Measurements from ENCODE around the gene PFN3. TPM values are rescaled to one million over a fixed set of nuclear protein-coding genes. Genes with fewer than 3 reads are reported as not detected.

PFN3 gene
- total RNA-seq, 2 experiments from 2014 or later: not detected

DNA sequence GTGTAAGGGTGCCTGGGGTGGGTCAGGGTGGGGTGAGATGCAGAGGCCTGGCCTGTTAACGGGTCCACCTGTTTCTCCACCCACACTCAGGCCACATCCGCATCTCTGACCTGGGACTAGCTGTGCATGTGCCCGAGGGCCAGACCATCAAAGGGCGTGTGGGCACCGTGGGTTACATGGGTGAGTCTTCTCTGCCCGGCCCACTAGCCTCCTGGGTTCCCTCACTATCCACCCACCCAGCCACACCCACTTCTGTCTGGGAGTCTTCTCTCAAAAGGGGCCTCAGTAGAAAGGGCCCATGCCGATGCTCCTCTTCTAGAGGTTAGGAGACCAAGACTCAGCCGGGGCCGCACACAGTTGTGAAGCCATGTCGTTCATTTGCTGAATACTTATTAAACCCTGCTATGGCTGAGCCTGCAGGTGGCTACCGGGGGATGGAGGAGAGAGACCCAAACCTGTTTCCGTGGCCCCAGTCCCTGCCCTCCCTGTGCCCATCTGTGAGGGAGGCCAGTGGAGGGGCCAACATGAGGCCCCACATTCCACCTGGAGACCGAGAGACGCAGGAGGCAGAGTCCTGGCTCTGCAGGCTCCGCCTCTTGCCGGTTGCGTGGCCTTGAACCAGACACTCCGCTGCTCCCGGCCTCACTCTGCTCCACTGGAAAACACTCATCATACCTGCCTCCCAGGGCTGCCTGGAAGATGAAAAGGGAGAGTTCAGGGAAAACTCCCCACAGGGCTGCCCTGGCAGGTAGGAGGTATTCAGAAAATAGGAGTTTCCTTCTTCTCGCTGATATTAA lies 34.7 kb upstream of the PFN3 start:
- Mint-ChIP-seq H3K27ac (peak overlapping the region; percentile 6), H3K4me1 (peaks cover 85% of the 10 kb centered on the region), H3K4me3 (no peak overlapping the region), H3K36me3 (ENCODE audit: low read depth) (peaks cover 94% of the 10 kb centered on the region), H3K27me3 (no peaks in the 10 kb centered on the region), H3K9me3 (no peaks in the 10 kb centered on the region)
- no peak for DNase-seq
- POLR2A ChIA-PET: interaction anchor here (0.6 to 14.9 kb wide), 8 partner anchors 9 to 316 kb away, joined by 3 to 654 read pairs (median 12); partner anchors contain the start of genes F12, GRK6 and PRR7
- CTCF ChIA-PET: interaction anchor here (0.9 to 12.6 kb wide), 6 partner anchors 9 to 45 kb away, joined by 3 to 235 read pairs (median 7); partner anchors contain the start of gene PFN3

DNA sequence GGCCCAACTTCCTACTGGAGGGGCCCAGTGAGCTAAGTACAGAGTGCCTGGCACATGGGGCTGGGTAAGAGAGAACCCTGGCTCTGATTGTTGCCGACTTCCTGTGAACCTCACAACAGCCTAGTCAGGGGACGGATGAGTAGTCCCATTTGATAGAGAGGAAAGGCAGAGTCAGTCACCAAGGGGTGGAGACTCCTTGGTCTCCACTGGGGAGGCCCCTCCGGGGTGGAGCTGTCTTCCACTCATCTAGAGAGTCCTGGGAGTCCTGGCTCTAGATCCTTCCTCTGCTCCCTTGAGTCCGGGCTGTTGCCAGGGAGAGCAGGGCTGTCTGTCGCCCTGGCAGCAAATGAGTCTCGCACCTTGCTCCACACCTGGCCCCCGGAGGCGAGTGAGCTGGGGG lies 34.0 kb upstream of the PFN3 start:
- DNase-seq: peak; percentile 67
- H3K27ac Mint-ChIP-seq: peak overlapping the region; percentile 86
- ChIA-PET POLR2A (interaction anchor here (0.6 to 14.9 kb wide), 8 partner anchors 8 to 316 kb away, joined by 3 to 654 read pairs (median 4); partner anchors contain the start of genes F12, GRK6, LMAN2 and PRR7), CTCF (interaction anchor here (0.9 to 12.6 kb wide), 6 partner anchors 9 to 44 kb away, joined by 3 to 235 read pairs (median 7); partner anchors contain the start of gene PFN3)
- peaks cover 85% of the 10 kb centered on the region for H3K4me1 Mint-ChIP-seq
- peak overlapping the region; percentile 58 for H3K4me3 Mint-ChIP-seq
- no peaks in the 10 kb centered on the region for H3K9me3 Mint-ChIP-seq
- H3K27me3 Mint-ChIP-seq: no peaks in the 10 kb centered on the region
- H3K36me3 Mint-ChIP-seq (ENCODE audit: low read depth): peaks cover 93% of the 10 kb centered on the region

- Mint-ChIP-seq H3K9me3 (no peaks in the 10 kb centered on the region), H3K4me1 (peaks cover 88% of the 10 kb centered on the region), H3K36me3 (ENCODE audit: low read depth) (peaks cover 95% of the 10 kb centered on the region), H3K4me3 (no peak overlapping the region), H3K27me3 (no peaks in the 10 kb centered on the region), H3K27ac (peak overlapping the region; percentile 93)
- POLR2A ChIA-PET: interaction anchor here (0.8 to 14.9 kb wide), 8 partner anchors 10 to 315 kb away, joined by 3 to 654 read pairs (median 3); partner anchors contain the start of genes F12, LMAN2 and PRR7
- no peak for DNase-seq
- CTCF ChIA-PET: interaction anchor here (1.0 to 12.6 kb wide), 9 partner anchors 8 to 63 kb away, joined by 3 to 235 read pairs (median 10); partner anchors contain the start of gene PFN3
These were observed 33.3 kb upstream of the PFN3 start for GRCh38 chr5:177433658-177434217.

- Mint-ChIP-seq H3K27me3 (no peaks in the 10 kb centered on the region), H3K4me1 (peaks cover 84% of the 10 kb centered on the region), H3K27ac (peak overlapping the region; percentile 93), H3K4me3 (peak overlapping the region; percentile 56), H3K36me3 (ENCODE audit: low read depth) (peaks cover 94% of the 10 kb centered on the region), H3K9me3 (no peaks in the 10 kb centered on the region)
- DNase-seq: no peak
- CTCF ChIA-PET: interaction anchor here (1.0 to 12.6 kb wide), 7 partner anchors 12 to 62 kb away, joined by 3 to 235 read pairs (median 6); partner anchors contain the start of gene PFN3
- POLR2A ChIA-PET: interaction anchor here (1.2 to 14.9 kb wide), 9 partner anchors 10 to 159 kb away, joined by 3 to 654 read pairs (median 10); partner anchors contain the start of genes F12, LMAN2, PRELID1 and PRR7
These were observed 32.6 kb upstream of the PFN3 start for GRCh38 chr5:177432839-177433657.

DNA sequence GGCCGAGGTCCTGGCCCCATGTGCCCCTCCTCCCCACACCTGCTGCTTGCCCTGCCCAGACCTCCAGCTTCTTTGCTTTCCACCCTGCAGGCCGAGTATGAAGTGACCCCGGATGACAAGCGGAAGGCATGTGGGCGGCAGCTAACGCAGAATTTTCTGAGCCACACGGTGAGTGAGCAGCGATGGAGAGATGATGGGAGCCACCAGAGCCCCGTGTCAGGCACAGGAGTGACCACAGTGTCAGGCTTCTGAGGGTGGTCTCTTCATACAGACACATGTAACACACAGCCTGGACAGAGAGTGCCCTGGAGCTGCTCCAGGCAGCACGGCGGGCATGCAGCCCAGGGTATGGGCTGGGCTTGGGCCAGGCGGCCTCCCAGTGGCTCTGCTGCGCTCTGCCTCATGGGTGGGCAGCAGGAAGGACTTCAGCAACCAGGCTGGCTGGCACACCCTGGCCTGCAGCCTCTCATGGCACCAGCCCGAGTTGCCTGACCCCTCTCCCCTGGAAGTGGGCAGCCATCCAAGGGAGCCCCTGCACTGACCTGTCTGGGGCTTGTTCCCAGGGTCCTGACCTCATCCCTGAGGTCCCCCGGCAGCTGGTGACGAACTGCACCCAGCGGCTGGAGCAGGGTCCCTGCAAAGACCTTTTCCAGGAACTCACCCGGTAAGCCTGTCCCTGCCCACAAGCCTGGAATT lies 31.8 kb upstream of the PFN3 start:
- H3K36me3 Mint-ChIP-seq (ENCODE audit: low read depth): peaks cover 94% of the 10 kb centered on the region
- DNase-seq: no peak
- ChIA-PET CTCF (interaction anchor here (0.8 to 12.6 kb wide), 21 partner anchors 8 to 129 kb away, joined by 3 to 235 read pairs (median 4); partner anchors contain the start of genes PFN3, PRELID1 and RAB24), POLR2A (interaction anchor here (0.7 to 14.9 kb wide), 17 partner anchors 9 to 318 kb away, joined by 3 to 654 read pairs (median 6); partner anchors contain the start of genes F12, LMAN2, PDLIM7 and PRELID1)
- peak overlapping the region; percentile 93 for H3K27ac Mint-ChIP-seq
- H3K4me1 Mint-ChIP-seq: peaks cover 78% of the 10 kb centered on the region
- no peaks in the 10 kb centered on the region for H3K9me3 Mint-ChIP-seq
- H3K4me3 Mint-ChIP-seq: peak overlapping the region; percentile 91
- no peaks in the 10 kb centered on the region for H3K27me3 Mint-ChIP-seq

GRCh38 chr5:177431317-177432142 lies 31.1 kb upstream of the PFN3 start:
- Mint-ChIP-seq H3K4me1 (peaks cover 72% of the 10 kb centered on the region), H3K9me3 (no peaks in the 10 kb centered on the region), H3K4me3 (peak overlapping the region; percentile 91), H3K27me3 (no peaks in the 10 kb centered on the region), H3K27ac (peak overlapping the region; percentile 93), H3K36me3 (ENCODE audit: low read depth) (peaks cover 88% of the 10 kb centered on the region)
- peak; percentile 89 for DNase-seq
- POLR2A ChIA-PET: interaction anchor here (0.7 to 14.9 kb wide), 17 partner anchors 8 to 317 kb away, joined by 3 to 654 read pairs (median 6); partner anchors contain the start of genes F12, LMAN2, PDLIM7 and PRELID1
- CTCF ChIA-PET: interaction anchor here (0.8 to 12.6 kb wide), 20 partner anchors 9 to 128 kb away, joined by 3 to 235 read pairs (median 5); partner anchors contain the start of genes PFN3, PRELID1 and RAB24

DNA sequence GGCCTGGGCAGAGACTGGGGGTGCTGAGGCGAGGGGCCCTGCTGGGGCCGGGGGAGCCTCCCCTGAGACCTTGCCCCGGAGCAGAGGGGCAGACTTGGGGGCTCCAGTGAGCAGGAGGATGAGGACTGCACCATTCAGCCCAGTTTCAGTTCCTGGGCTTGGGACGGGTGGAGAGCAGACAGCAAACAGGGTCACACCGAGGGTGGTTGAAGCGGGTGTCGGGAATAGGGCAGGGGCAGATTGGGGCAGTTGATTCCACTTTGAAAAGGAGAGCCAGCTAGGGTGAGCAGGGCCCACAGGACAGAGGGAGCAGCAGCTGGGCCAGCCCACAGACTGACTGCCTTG lies 30.5 kb upstream of the PFN3 start:
- no peak for DNase-seq
- Mint-ChIP-seq H3K4me1 (peaks cover 70% of the 10 kb centered on the region), H3K4me3 (peak overlapping the region; percentile 91), H3K36me3 (ENCODE audit: low read depth) (peaks cover 85% of the 10 kb centered on the region), H3K27ac (peak overlapping the region; percentile 93), H3K9me3 (no peaks in the 10 kb centered on the region), H3K27me3 (no peaks in the 10 kb centered on the region)
- ChIA-PET POLR2A (interaction anchor here (1.0 to 14.9 kb wide), 12 partner anchors 15 to 317 kb away, joined by 3 to 654 read pairs (median 6); partner anchors contain the start of genes F12, LMAN2, PDLIM7 and PRR7), CTCF (interaction anchor here (0.9 to 12.6 kb wide), 16 partner anchors 10 to 128 kb away, joined by 3 to 235 read pairs (median 5); partner anchors contain the start of genes PFN3, PRELID1 and RAB24)

- no peak for DNase-seq
- peak overlapping the region; percentile 93 for H3K27ac Mint-ChIP-seq
These were observed 29.9 kb upstream of the PFN3 start for GRCh38 chr5:177430140-177430951.

GRCh38 chr5:177429248-177430040 lies 29.0 kb upstream of the PFN3 start:
- H3K4me1 Mint-ChIP-seq: peaks cover 69% of the 10 kb centered on the region
- POLR2A ChIA-PET: interaction anchor here (0.7 to 14.9 kb wide), 11 partner anchors 9 to 170 kb away, joined by 3 to 654 read pairs (median 4); partner anchors contain the start of genes F12, PRR7 and RGS14
- H3K27ac Mint-ChIP-seq: peak overlapping the region; percentile 93
- peaks cover 71% of the 10 kb centered on the region for H3K36me3 Mint-ChIP-seq (ENCODE audit: low read depth)
- no peaks in the 10 kb centered on the region for H3K27me3 Mint-ChIP-seq
- CTCF ChIA-PET: interaction anchor here (0.6 to 12.6 kb wide), 14 partner anchors 12 to 119 kb away, joined by 3 to 235 read pairs (median 4); partner anchors contain the start of gene PFN3
- no peaks in the 10 kb centered on the region for H3K9me3 Mint-ChIP-seq
- H3K4me3 Mint-ChIP-seq: peak overlapping the region; percentile 91
- DNase-seq: peak; percentile 87

More at GRCh38 chr5:177430140-177430951, 29.9 kb upstream of the PFN3 start:
- Mint-ChIP-seq H3K4me1 (peaks cover 68% of the 10 kb centered on the region), H3K9me3 (no peaks in the 10 kb centered on the region), H3K4me3 (peak overlapping the region; percentile 91), H3K27me3 (no peaks in the 10 kb centered on the region), H3K36me3 (ENCODE audit: low read depth) (peaks cover 79% of the 10 kb centered on the region)
- ChIA-PET POLR2A (interaction anchor here (0.7 to 14.9 kb wide), 12 partner anchors 10 to 124 kb away, joined by 3 to 654 read pairs (median 6); partner anchors contain the start of genes F12, LMAN2 and PRR7), CTCF (interaction anchor here (1.0 to 12.6 kb wide), 12 partner anchors 12 to 120 kb away, joined by 3 to 235 read pairs (median 5); partner anchors contain the start of gene PFN3)
